ENCODE results near the gene PGC.

DNA sequence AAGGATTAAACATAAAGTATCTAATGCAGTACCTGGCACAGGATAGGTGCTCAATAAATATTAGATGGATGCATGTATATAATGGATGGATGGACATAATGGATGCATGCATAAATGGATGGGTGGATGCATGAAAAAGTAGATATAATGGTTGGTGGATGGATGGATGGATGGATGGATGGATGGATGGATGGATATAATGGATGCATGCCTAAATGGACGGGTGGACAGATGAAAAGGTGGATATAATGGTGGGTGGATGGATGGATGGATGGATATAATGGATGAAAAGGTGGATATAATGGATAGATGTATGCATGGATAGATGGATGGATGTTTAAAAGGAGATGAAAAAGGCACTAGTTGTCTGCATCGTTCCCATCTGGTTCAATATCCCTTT, 37.8 kb downstream of the PGC start:
- TF ChIP-seq, protein P1, sequence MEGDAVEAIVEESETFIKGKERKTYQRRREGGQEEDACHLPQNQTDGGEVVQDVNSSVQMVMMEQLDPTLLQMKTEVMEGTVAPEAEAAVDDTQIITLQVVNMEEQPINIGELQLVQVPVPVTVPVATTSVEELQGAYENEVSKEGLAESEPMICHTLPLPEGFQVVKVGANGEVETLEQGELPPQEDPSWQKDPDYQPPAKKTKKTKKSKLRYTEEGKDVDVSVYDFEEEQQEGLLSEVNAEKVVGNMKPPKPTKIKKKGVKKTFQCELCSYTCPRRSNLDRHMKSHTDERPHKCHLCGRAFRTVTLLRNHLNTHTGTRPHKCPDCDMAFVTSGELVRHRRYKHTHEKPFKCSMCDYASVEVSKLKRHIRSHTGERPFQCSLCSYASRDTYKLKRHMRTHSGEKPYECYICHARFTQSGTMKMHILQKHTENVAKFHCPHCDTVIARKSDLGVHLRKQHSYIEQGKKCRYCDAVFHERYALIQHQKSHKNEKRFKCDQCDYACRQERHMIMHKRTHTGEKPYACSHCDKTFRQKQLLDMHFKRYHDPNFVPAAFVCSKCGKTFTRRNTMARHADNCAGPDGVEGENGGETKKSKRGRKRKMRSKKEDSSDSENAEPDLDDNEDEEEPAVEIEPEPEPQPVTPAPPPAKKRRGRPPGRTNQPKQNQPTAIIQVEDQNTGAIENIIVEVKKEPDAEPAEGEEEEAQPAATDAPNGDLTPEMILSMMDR (conservative IDR thresholded peaks at IDR 0.05): no peak
- no peak for TF ChIP-seq ZFX (IDR thresholded peaks at IDR 0.05)
